GM12892 (cell line): ENCODE results near the gene MKRN1.

Source experiments
- POLR2A ChIP-seq: IDR thresholded peaks from 2 replicates; pipeline ENCODE4 v1.6.1; 2011; ENCODE audit warnings: low read depth, low read length, control low read depth
- POLR2AphosphoS5 ChIP-seq: IDR thresholded peaks from 2 replicates; pipeline ENCODE4 v1.6.1; 2011; ENCODE audit warnings: low read depth, low read length, control low read depth

DNA sequence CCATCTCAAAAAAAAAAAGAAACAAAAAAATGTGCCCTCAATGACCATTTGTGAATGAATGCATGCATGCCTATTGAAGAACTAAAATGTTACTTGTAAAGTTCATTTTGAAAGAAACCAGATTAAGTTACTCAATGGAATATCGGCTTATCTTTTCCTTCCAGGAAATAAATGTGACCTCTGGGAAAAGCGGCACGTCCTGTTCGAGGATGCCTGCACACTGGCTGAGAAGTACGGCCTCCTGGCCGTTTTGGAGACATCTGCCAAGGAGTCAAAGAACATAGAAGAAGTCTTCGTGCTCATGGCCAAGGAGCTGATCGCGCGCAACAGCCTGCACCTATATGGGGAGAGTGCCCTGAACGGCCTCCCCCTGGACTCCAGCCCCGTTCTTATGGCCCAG lies 53.6 kb downstream of the MKRN1 start:
- TF ChIP-seq POLR2AphosphoS5: no peak
- TF ChIP-seq POLR2A: no peak
